Right lobe of liver (tissue), 4 donors: ENCODE results near the gene FNIP2.

Source experiments
- POLR2A ChIP-seq: fragments of 450-650 bp; IDR thresholded peaks from one replicate; pipeline ENCODE4 v1.6.1; 2017; ENCODE audit warnings: antibody characterized with exemption, mild to moderate bottlenecking
- TF ChIP-seq, protein P1 (sequence below), 4 donors: fragments of 200-600 bp in 3 of 4; fragments of 450-650 bp in 1 of 4; IDR thresholded peaks; one replicate each; pipeline versions ENCODE4 v1.5.1 to v1.8.0; 2016 to 2022; ENCODE audit warnings: antibody characterized with exemption in 4 of 4, mild to moderate bottlenecking in 2 of 4
- donor health status: DM: no; HTN: no; CAD: no.
- donor health status: DM: no; HTN: no; CAD: no.
- donor health status: DM: no; HTN: yes; CAD: no.

DNA sequence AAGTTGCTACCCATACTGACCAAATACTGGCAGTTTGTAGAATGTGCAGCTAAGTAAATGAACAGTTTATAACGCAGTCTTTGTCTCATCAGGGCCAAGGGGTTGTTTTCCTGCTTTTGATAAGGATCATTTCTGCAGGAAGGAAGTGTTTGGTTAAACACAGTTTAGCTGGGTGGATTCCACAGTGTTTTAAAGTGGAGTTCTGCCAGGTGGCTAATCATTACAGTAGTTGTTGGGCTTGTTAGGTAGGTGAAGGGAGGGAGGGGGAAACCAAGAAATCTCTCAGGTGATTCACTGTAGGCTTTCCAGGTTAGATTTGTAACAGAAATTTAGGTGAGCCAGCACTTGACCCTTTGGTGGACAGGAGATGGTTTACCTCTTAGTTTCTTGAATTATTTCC lies 58.1 kb downstream of the FNIP2 start:
- no peak for TF ChIP-seq POLR2A
- TF ChIP-seq, protein P1, sequence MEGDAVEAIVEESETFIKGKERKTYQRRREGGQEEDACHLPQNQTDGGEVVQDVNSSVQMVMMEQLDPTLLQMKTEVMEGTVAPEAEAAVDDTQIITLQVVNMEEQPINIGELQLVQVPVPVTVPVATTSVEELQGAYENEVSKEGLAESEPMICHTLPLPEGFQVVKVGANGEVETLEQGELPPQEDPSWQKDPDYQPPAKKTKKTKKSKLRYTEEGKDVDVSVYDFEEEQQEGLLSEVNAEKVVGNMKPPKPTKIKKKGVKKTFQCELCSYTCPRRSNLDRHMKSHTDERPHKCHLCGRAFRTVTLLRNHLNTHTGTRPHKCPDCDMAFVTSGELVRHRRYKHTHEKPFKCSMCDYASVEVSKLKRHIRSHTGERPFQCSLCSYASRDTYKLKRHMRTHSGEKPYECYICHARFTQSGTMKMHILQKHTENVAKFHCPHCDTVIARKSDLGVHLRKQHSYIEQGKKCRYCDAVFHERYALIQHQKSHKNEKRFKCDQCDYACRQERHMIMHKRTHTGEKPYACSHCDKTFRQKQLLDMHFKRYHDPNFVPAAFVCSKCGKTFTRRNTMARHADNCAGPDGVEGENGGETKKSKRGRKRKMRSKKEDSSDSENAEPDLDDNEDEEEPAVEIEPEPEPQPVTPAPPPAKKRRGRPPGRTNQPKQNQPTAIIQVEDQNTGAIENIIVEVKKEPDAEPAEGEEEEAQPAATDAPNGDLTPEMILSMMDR (IDR thresholded peaks at IDR 0.05): no peak
